Coronary artery (tissue), 2 donors: ENCODE measurements around the gene HUNK.
"Not testable (repeated sequence)": the region's sequence is repeated elsewhere in the genome, so short reads cannot be mapped to it uniquely, and the experiment has no call there.

Experiments used
- DNase-seq: peaks from one replicate; pipeline ENCODE4 v3.0.0-alpha.2; 2017; ENCODE audit warnings: low spot score
- H3K27ac ChIP-seq, 2 donors: fragments of 200-600 bp; sonication (generic); one replicate each; pipeline ENCODE4 v1.5.1; 2016 to 2019
- H3K4me3 ChIP-seq: fragments of 200-600 bp; sonication (generic); 2 replicates; pipeline ENCODE4 v1.5.1; 2016; ENCODE audit warnings: mild to moderate bottlenecking, moderate library complexity
- CTCF ChIP-seq: fragments of 200-600 bp; sonication (generic); IDR thresholded peaks from one replicate; pipeline ENCODE4 v1.5.1; 2019; ENCODE audit warnings: antibody characterized with exemption

HUNK gene

GRCh38 chr21:31857096-31857495, 15.7 kb upstream of the HUNK start:
- no peak for TF ChIP-seq CTCF
- Histone ChIP-seq H3K27ac (no peak overlapping the region), H3K4me3 (no peak overlapping the region)
- no peak for DNase-seq

DNA sequence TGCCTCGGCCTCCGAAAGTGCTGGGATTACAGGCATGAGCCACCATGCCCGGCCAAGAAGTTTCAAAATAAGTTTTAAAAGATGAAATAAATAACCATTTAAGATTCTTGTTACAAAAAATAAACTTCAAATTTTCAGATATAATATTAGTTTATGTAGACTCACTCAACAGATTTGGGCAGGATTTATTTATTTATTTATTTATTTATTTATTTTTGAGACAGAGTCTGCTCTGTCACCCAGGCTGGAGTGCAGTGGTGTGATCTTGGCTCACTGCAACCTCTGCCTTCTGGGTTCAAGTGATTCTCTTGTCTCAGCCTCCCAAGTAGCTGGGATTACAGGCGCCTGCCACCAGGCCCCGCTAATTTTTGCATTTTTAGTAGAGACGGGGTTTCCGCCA, 15.2 kb upstream of the HUNK start:
- DNase-seq = not testable (repeated sequence)

GRCh38 chr21:31860851-31861250, 12.0 kb upstream of the HUNK start:
- no peak for TF ChIP-seq CTCF
- peak; percentile 12 for DNase-seq

More for the DNA sequence above, 15.2 kb upstream of the HUNK start:
- not testable (repeated sequence) for H3K4me3 ChIP-seq, H3K27ac ChIP-seq

GRCh38 chr21:31862078-31862477, 10.7 kb upstream of the HUNK start:
- Histone ChIP-seq H3K4me3 (no peak overlapping the region), H3K27ac (no peak overlapping the region)
- DNase-seq = peak; percentile 29
- no peak for TF ChIP-seq CTCF

More at GRCh38 chr21:31860851-31861250, 12.0 kb upstream of the HUNK start:
- Histone ChIP-seq H3K4me3 (no peak overlapping the region), H3K27ac (no peak overlapping the region)

- Histone ChIP-seq H3K27ac (no peak overlapping the region), H3K4me3 (no peak overlapping the region)
- no peak for TF ChIP-seq CTCF
- peak; percentile 16 for DNase-seq
Measured at GRCh38 chr21:31865429-31865970, 7.3 kb upstream of the HUNK start.

DNA sequence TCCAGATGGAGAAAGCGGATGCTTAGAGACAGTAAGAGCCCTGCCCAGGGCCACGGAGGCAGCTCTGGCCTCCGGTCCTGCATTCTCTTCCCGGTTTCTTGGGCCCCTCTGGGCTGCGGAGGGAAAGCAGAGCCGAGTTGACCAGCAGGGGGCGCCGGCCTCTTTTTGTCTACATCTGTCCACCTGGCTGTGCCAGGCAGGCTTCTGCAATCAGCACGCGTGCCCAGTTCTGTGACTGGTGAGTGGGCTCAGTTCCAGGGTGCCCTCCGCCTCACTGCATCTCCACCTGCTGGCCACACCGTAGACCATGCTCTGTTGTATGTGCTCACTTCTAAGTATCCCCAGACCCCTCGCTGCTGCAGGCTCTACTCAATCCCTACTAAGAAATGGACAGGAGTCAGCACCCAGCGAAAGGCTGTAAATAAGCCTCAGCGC, 6.7 kb upstream of the HUNK start:
- Histone ChIP-seq H3K27ac (no peak overlapping the region), H3K4me3 (no peak overlapping the region)
- TF ChIP-seq CTCF = peak; percentile 76
- DNase-seq = peak; percentile 78

DNA sequence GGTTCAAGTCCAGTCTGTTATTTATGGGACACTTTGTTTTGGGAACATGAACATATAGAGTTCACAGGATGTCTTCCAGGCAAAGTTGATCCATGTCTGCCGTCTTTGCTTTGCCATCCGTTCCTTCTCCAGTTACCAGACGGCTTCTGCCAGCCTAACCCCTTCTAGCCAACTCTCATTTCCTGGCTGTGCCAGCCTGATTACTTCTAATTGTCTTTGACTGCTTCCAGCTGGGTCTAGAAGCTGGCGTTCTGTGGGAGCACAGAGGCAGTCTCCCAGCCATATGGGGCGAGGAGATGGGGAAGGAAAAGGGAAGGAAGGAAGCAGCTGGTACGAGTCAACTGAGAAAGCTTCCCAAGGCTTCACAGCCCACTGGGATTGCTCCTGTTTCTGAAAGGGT, 3.1 kb upstream of the HUNK start:
- no peak overlapping the region for H3K27ac ChIP-seq
- DNase-seq = peak; percentile 41
- H3K4me3 ChIP-seq = no peak overlapping the region
- no peak for TF ChIP-seq CTCF
